ENCODE results near the gene RMI2.

Gene RMI2

GRCh38 chr16:11392041-11392581, 46.9 kb downstream of the RMI2 start:
- Histone ChIP-seq H3K27ac (ENCODE audit: low read depth, low read length) (no peak overlapping the region), H3K4me2 (ENCODE audit: low read depth, low read length, poor library complexity, severe bottlenecking) (no peak overlapping the region), H3K36me3 (ENCODE audit: low read length) (no peaks in the 10 kb centered on the region), H4K20me1 (ENCODE audit: low read depth, low read length) (no peaks in the 10 kb centered on the region), H3K9me3 (ENCODE audit: insufficient read depth, low read length) (no peaks in the 10 kb centered on the region), H3K9ac (ENCODE audit: low read length) (no peak overlapping the region), H3F3A (ENCODE audit: insufficient read depth) (no peaks in the 10 kb centered on the region), H2AFZ (ENCODE audit: low read depth, low read length, severe bottlenecking) (no peak overlapping the region), H3K27me3 (ENCODE audit: low read length) (no peaks in the 10 kb centered on the region), H3K4me3 (ENCODE audit: insufficient read depth, low read length, poor library complexity, severe bottlenecking) (no peak overlapping the region), H3K79me2 (ENCODE audit: insufficient read depth, low read length) (no peaks in the 10 kb centered on the region), H3K9me2 (replicated peaks; ENCODE audit: insufficient read depth, low read length) (no peaks in the 10 kb centered on the region)
- TF ChIP-seq, protein P1, sequence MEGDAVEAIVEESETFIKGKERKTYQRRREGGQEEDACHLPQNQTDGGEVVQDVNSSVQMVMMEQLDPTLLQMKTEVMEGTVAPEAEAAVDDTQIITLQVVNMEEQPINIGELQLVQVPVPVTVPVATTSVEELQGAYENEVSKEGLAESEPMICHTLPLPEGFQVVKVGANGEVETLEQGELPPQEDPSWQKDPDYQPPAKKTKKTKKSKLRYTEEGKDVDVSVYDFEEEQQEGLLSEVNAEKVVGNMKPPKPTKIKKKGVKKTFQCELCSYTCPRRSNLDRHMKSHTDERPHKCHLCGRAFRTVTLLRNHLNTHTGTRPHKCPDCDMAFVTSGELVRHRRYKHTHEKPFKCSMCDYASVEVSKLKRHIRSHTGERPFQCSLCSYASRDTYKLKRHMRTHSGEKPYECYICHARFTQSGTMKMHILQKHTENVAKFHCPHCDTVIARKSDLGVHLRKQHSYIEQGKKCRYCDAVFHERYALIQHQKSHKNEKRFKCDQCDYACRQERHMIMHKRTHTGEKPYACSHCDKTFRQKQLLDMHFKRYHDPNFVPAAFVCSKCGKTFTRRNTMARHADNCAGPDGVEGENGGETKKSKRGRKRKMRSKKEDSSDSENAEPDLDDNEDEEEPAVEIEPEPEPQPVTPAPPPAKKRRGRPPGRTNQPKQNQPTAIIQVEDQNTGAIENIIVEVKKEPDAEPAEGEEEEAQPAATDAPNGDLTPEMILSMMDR (IDR thresholded peaks at IDR 0.05; ENCODE audit: insufficient read depth, low read length, poor library complexity, severe bottlenecking) = no peak
- no peak for TF ChIP-seq EZH2phosphoT487 (conservative IDR thresholded peaks at IDR 0.05; ENCODE audit: low read length)

DNA sequence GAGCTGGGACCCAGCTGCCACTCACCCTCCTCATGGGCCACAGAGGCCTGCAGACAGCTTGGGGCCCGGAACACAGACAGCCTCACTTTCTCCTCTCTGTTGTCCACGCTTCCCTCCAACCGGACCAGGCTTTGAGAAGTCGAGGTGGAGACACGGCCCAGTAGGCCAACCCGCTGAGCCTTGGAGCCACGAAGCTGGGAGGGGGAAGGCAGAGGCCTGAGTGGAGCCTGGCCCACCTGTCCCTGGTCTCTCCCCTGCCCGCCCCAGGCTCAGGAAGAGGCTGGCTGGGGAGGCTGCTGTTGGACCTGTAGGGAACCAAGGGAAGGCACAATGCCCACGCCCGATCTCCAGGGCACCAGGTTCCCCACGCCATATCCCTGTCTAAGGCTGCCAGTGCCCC, 48.1 kb downstream of the RMI2 start:
- Histone ChIP-seq H2AFZ (ENCODE audit: low read depth, low read length, severe bottlenecking) (no peak overlapping the region), H3F3A (ENCODE audit: insufficient read depth) (no peaks in the 10 kb centered on the region), H3K9me2 (replicated peaks; ENCODE audit: insufficient read depth, low read length) (no peaks in the 10 kb centered on the region), H3K4me2 (ENCODE audit: low read depth, low read length, poor library complexity, severe bottlenecking) (no peak overlapping the region), H3K36me3 (ENCODE audit: low read length) (no peaks in the 10 kb centered on the region), H3K4me3 (ENCODE audit: insufficient read depth, low read length, poor library complexity, severe bottlenecking) (no peak overlapping the region), H3K27me3 (ENCODE audit: low read length) (no peaks in the 10 kb centered on the region), H3K9me3 (ENCODE audit: insufficient read depth, low read length) (no peaks in the 10 kb centered on the region), H3K79me2 (ENCODE audit: insufficient read depth, low read length) (no peaks in the 10 kb centered on the region), H3K27ac (ENCODE audit: low read depth, low read length) (no peak overlapping the region), H3K9ac (ENCODE audit: low read length) (no peak overlapping the region), H4K20me1 (ENCODE audit: low read depth, low read length) (no peaks in the 10 kb centered on the region)
- no peak for TF ChIP-seq EZH2phosphoT487 (conservative IDR thresholded peaks at IDR 0.05; ENCODE audit: low read length)
- TF ChIP-seq, protein P1 (IDR thresholded peaks at IDR 0.05; ENCODE audit: insufficient read depth, low read length, poor library complexity, severe bottlenecking) = no peak

GRCh38 chr16:11393861-11394592, 48.8 kb downstream of the RMI2 start:
- Histone ChIP-seq H2AFZ (ENCODE audit: low read depth, low read length, severe bottlenecking) (no peak overlapping the region), H3K36me3 (ENCODE audit: low read length) (no peaks in the 10 kb centered on the region), H3K9me2 (replicated peaks; ENCODE audit: insufficient read depth, low read length) (no peaks in the 10 kb centered on the region), H3K27ac (ENCODE audit: low read depth, low read length) (no peak overlapping the region), H3F3A (ENCODE audit: insufficient read depth) (no peaks in the 10 kb centered on the region), H3K9ac (ENCODE audit: low read length) (no peak overlapping the region), H3K27me3 (ENCODE audit: low read length) (no peaks in the 10 kb centered on the region), H3K9me3 (ENCODE audit: insufficient read depth, low read length) (no peaks in the 10 kb centered on the region), H3K4me2 (ENCODE audit: low read depth, low read length, poor library complexity, severe bottlenecking) (no peak overlapping the region), H4K20me1 (ENCODE audit: low read depth, low read length) (no peaks in the 10 kb centered on the region), H3K4me3 (ENCODE audit: insufficient read depth, low read length, poor library complexity, severe bottlenecking) (no peak overlapping the region), H3K79me2 (ENCODE audit: insufficient read depth, low read length) (no peaks in the 10 kb centered on the region)
- no peak for TF ChIP-seq EZH2phosphoT487 (conservative IDR thresholded peaks at IDR 0.05; ENCODE audit: low read length)
- TF ChIP-seq, protein P1 (IDR thresholded peaks at IDR 0.05; ENCODE audit: insufficient read depth, low read length, poor library complexity, severe bottlenecking) = no peak

All from SU-DHL-6 (cell line).